Testis (tissue), 3 donors: ENCODE measurements around the gene RGS10. TPM values are rescaled to one million over a fixed set of nuclear protein-coding genes. Genes with fewer than 3 reads are reported as not detected.

ENCODE experiments used
- DNase-seq: peaks from one replicate; pipeline ENCODE4 v3.0.0-alpha.2; 2019
- H3K27ac ChIP-seq, 2 donors: fragments of 200-600 bp; sonication (generic); one replicate each; pipeline ENCODE4 v1.5.1; 2019
- H3K27me3 ChIP-seq: fragments of 200-600 bp; sonication (generic); one replicate; pipeline ENCODE4 v1.5.1; 2019
- H3K36me3 ChIP-seq: fragments of 200-600 bp; sonication (generic); one replicate; pipeline ENCODE4 v1.5.1; 2017; ENCODE audit warnings: low read depth; ENCODE audit errors: missing control alignments
- H3K4me1 ChIP-seq: fragments of 200-600 bp; sonication (generic); one replicate; pipeline ENCODE4 v1.5.1; 2019
- H3K4me3 ChIP-seq, 2 donors: fragments of 200-600 bp; sonication (generic); one replicate each; pipeline ENCODE4 v1.5.1; 2017 to 2019
- H3K9me3 ChIP-seq: fragments of 200-600 bp; sonication (generic); one replicate; pipeline ENCODE4 v1.5.1; 2017
- POLR2A ChIP-seq: fragments of 450-650 bp; IDR thresholded peaks from one replicate; pipeline ENCODE4 v1.6.1; 2017; ENCODE audit warnings: antibody characterized with exemption, mild to moderate bottlenecking, moderate library complexity
- WGBS, 2 donors: methylation state at CpG; one replicate each; pipeline ENCODE4 v1.1.5; 2018; 5-methylcytosine and 5-hydroxymethylcytosine counted together
- intact Hi-C: fragments of 100-400 bp; cut with DNase I; formaldehyde crosslinking; loops from one replicate; pipeline ENCODE4 v1.15.1; 2023; ENCODE audit warnings: low total_unique reads
- polyA plus RNA-seq: library from polyadenylated mRNA; stranded (reverse); fragments of 350-450 nt; fragmentation: Illumina TruSeq; extraction: RNeasy Lipid Tissue Mini Kit (QIAGEN cat#74804); gene quantifications from one replicate; pipeline ENCODE4 v1.2.3, GENCODE V29; 2014; ENCODE audit warnings: low read depth, low replicate concordance; ENCODE audit not compliant: insufficient read depth
- total RNA-seq, 2 donors: library from RNA; depleted of rRNA; stranded (reverse); fragments of >200 nt; gene quantifications; one replicate each; pipeline ENCODE4 v1.2.3, GENCODE V29; 2016
- TF ChIP-seq, protein P1 (sequence below), 3 experiments: fragments of 450-650 bp in 2 of 3; fragments of 200-600 bp in 1 of 3; sonication (generic) in 1 of 3; IDR thresholded peaks; one replicate each; pipeline ENCODE4 v1.5.1; 2016 to 2019; ENCODE audit warnings: antibody characterized with exemption in 3 of 3, mild to moderate bottlenecking in 2 of 3, moderate library complexity in 1 of 3

Gene RGS10
- total and polyA plus RNA-seq, 3 donors from 2014 or later: 3.6 to 13.7 (median 7.1) TPM

DNA sequence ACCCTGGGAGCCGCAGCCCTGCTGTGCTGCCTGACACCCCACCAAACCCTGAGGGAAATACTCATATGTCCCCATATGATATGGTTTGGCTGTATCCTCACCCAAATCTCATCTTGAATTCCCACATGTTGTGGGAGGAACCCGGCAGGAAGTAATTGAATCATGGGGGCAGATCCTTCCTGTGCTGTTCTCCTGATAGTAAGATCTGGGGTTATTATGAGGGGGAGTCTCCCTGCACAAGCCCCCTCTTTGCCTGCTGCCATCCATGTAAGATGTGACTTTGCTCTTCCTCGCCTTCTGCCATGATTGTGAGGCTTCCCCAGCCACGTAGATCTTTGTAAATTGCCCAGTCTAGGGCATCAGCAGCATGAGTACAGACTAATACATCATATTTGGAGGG, 68.7 kb downstream of the RGS10 start:
- TF ChIP-seq, protein P1, sequence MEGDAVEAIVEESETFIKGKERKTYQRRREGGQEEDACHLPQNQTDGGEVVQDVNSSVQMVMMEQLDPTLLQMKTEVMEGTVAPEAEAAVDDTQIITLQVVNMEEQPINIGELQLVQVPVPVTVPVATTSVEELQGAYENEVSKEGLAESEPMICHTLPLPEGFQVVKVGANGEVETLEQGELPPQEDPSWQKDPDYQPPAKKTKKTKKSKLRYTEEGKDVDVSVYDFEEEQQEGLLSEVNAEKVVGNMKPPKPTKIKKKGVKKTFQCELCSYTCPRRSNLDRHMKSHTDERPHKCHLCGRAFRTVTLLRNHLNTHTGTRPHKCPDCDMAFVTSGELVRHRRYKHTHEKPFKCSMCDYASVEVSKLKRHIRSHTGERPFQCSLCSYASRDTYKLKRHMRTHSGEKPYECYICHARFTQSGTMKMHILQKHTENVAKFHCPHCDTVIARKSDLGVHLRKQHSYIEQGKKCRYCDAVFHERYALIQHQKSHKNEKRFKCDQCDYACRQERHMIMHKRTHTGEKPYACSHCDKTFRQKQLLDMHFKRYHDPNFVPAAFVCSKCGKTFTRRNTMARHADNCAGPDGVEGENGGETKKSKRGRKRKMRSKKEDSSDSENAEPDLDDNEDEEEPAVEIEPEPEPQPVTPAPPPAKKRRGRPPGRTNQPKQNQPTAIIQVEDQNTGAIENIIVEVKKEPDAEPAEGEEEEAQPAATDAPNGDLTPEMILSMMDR (IDR thresholded peaks at IDR 0.05): no peak
- no peak for TF ChIP-seq POLR2A
- H3K4me3 ChIP-seq: no peak overlapping the region
- no peaks in the 10 kb centered on the region for H3K9me3 ChIP-seq
- intact Hi-C loops: no loop called here
- no peaks in the 10 kb centered on the region for H3K27me3 ChIP-seq
- H3K4me1 ChIP-seq: no peaks in the 10 kb centered on the region
- no peaks in the 10 kb centered on the region for H3K36me3 ChIP-seq
- no peak overlapping the region for H3K27ac ChIP-seq
- DNase-seq: no peak
- 86 to 87% methylated on average over 3 to 4 of the region's 4 CpGs for WGBS, 2 donors

GRCh38 chr10:119470920-119471702, 71.4 kb downstream of the RGS10 start:
- Histone ChIP-seq H3K9me3 (no peaks in the 10 kb centered on the region), H3K36me3 (no peaks in the 10 kb centered on the region), H3K4me3 (no peak overlapping the region), H3K27me3 (no peaks in the 10 kb centered on the region), H3K4me1 (no peaks in the 10 kb centered on the region), H3K27ac (no peak overlapping the region)
- no peak for DNase-seq
- TF ChIP-seq, protein P1 (IDR thresholded peaks at IDR 0.05): no peak
- 76 to 88% methylated on average over 3 of the region's 3 CpGs for WGBS, 2 donors
- intact Hi-C loops: no loop called here

- Histone ChIP-seq H3K4me1 (no peaks in the 10 kb centered on the region), H3K27ac (no peak overlapping the region), H3K27me3 (no peaks in the 10 kb centered on the region), H3K4me3 (no peak overlapping the region), H3K9me3 (no peaks in the 10 kb centered on the region), H3K36me3 (no peaks in the 10 kb centered on the region)
- DNase-seq: no peak
- 63 to 77% methylated on average over 7 of the region's 7 CpGs for WGBS, 2 donors
- intact Hi-C loops: no loop called here
- TF ChIP-seq POLR2A: no peak
- TF ChIP-seq, protein P1 (IDR thresholded peaks at IDR 0.05): no peak
Measured at GRCh38 chr10:119469846-119470245, 72.7 kb downstream of the RGS10 start.

- no peaks in the 10 kb centered on the region for H3K9me3 ChIP-seq
- 97 to 100% methylated on average over 2 to 8 of the region's 8 CpGs for whole genome bisulfite sequencing, 2 donors
- H3K36me3 ChIP-seq: no peaks in the 10 kb centered on the region
- intact Hi-C loops: no loop called here
- DNase-seq: no peak
- H3K27ac ChIP-seq: no peak overlapping the region
- TF ChIP-seq, protein P1 (IDR thresholded peaks at IDR 0.05): no peak
- TF ChIP-seq POLR2A: no peak
- no peaks in the 10 kb centered on the region for H3K27me3 ChIP-seq
- no peaks in the 10 kb centered on the region for H3K4me1 ChIP-seq
- no peak overlapping the region for H3K4me3 ChIP-seq
Measured at GRCh38 chr10:119469325-119469707, 73.2 kb downstream of the RGS10 start.
